ENCODE data around the gene ORM1. TPM values are rescaled to one million over a fixed set of nuclear protein-coding genes. Genes with fewer than 3 reads are reported as not detected.

ORM1 gene
- polyA plus RNA-seq, 3 donors, result 2.2 to 4.9 (median 2.8) TPM

DNA sequence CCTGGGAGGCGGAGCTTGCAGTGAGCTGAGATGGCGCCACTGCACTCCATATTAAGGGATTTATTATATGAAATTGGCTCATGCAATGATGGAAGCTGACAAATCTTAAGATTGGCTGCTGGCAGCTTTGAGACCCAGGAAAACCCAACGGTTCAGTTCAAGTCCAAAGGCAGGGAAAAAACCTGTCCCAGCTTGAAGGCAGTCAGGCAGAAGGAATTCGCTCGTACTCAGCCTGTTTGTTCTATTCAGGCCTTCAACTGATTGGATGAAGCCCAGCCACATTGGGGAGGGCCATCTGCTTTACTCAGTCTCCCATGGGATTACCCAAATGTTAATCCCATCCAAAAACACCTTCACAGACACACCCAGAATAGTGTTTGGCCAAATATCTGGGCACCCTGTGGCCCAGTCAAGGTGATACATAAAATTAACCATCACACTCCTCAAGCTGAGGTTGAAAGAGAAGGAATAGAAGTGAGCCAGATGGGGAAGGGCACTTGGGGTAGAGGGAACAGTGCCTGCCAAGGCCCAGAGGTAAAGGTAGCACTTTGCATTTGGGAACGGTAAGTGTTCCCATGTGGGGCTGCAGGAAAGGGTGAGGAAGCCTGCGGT, 8.5 kb upstream of the ORM1 start:
- Histone ChIP-seq H3K4me3 (replicated peaks in 1 of 3; ENCODE audit: low read depth in 2 of 3, low read length in 3 of 3) (no peak overlapping the region), H2AFZ (ENCODE audit: insufficient read depth, low read depth, low read length, poor library complexity, severe bottlenecking) (no peak overlapping the region), H3K4me1 (ENCODE audit: control insufficient read depth in 1 of 2, insufficient read depth in 2 of 2, low read length in 2 of 2) (peaks cover 36% of the 10 kb centered on the region in 2 donors), H3K27me3 (ENCODE audit: control insufficient read depth in 2 of 2, insufficient read depth in 2 of 2, low read length in 2 of 2) (no peaks in the 10 kb centered on the region), H3K4me2 (replicated peaks; ENCODE audit: extremely low read depth, low read length, poor library complexity, severe bottlenecking) (no peak overlapping the region), H4K20me1 (ENCODE audit: insufficient read depth, low read length) (no peaks in the 10 kb centered on the region), H3K9me3 (replicated peaks in 1 of 2; ENCODE audit: control insufficient read depth in 1 of 2, insufficient read depth in 1 of 2, low read length in 2 of 2) (no peaks in the 10 kb centered on the region), H3K9ac (ENCODE audit: insufficient read depth, low read length, poor library complexity, severe bottlenecking) (no peak overlapping the region), H3K79me2 (ENCODE audit: insufficient read depth, low read length) (no peaks in the 10 kb centered on the region), H3K36me3 (replicated peaks in 1 of 2; ENCODE audit: control insufficient read depth in 1 of 2, insufficient read depth in 2 of 2, low read length in 2 of 2) (no peaks in the 10 kb centered on the region), H3K27ac (ENCODE audit: low read depth in 1 of 2, low read length in 2 of 2) (no peak overlapping the region)
- 79% methylated on average over 6 of the region's 7 CpGs for WGBS (ENCODE audit: insufficient coverage)
- Mint-ChIP-seq H3K27me3 (ENCODE audit: low read depth in 3 of 3) (peaks cover 0 to 2% (median 2%) of the 10 kb centered on the region in 3 donors), H3K4me3 (no peak overlapping the region), H3K9me3 (peaks cover 0 to 6% (median 0%) of the 10 kb centered on the region in 7 donors), H3K4me1 (peaks cover 30% of the 10 kb centered on the region), H3K36me3 (no peaks in the 10 kb centered on the region), H3K27ac (no peak overlapping the region)
- no peak for TF ChIP-seq CTCF (IDR thresholded peaks at IDR 0.05)
- intact Hi-C loops (cut with micrococcal nuclease), result no loop called here
- peak in 1 of 3 donors; percentile 1 for DNase-seq

DNA sequence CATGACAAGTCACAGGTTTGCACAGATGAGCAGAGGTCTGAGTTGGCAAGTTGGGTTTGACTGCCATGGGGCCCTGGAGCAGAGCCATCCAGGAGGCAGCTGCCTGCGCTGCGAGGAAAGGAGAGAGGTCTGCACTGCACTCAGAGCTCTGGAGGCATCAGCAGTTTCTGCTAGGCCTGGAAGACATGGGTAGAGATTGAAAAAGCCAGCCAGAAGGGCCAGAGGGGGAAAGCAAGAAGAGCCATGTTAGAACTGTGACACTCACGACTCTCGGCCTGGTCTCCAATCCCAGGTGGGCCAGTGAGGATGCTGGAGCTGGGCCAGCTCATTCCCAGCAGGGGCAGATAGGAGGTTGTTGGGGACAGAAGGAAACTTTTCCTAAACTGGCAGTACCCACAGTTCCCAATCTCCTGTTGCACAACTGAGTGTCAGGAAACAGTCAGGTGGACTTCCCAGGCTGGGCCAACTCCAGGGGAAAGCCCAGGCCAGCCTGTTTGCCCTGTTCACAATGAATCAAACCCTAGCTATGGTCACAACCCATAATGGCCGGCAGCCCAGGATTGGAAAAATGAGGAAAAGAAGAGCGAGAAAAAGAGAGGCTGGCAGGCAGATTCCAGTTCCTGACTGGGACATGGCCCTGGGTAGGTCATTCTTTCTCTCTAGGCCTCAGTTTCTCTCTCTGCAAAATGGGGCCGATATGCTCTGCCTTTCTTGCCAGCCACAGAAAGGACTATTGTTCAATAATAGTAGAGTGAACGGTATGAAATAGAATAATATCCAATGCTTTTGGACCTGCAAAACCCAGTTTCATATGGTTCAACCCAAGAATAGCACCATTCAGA, 7.8 kb upstream of the ORM1 start:
- peaks cover 0 to 2% (median 2%) of the 10 kb centered on the region in 3 donors for H3K27me3 Mint-ChIP-seq (ENCODE audit: low read depth in 3 of 3)
- intact Hi-C loops (cut with micrococcal nuclease), result no loop called here
- no peak overlapping the region for H3K4me3 Mint-ChIP-seq
- no peaks in the 10 kb centered on the region for H3K36me3 Mint-ChIP-seq
- peaks cover 30% of the 10 kb centered on the region for H3K4me1 Mint-ChIP-seq
- no peaks in the 10 kb centered on the region for H3K36me3 ChIP-seq (replicated peaks in 1 of 2; ENCODE audit: control insufficient read depth in 1 of 2, insufficient read depth in 2 of 2, low read length in 2 of 2)
- no peaks in the 10 kb centered on the region for H3K79me2 ChIP-seq (ENCODE audit: insufficient read depth, low read length)
- no peaks in the 10 kb centered on the region for H3K27me3 ChIP-seq (ENCODE audit: control insufficient read depth in 2 of 2, insufficient read depth in 2 of 2, low read length in 2 of 2)
- H3K27ac ChIP-seq (ENCODE audit: low read depth in 1 of 2, low read length in 2 of 2), result peak overlapping the region in 1 of 2 donors; percentile 69
- no peak overlapping the region for H3K4me2 ChIP-seq (replicated peaks; ENCODE audit: extremely low read depth, low read length, poor library complexity, severe bottlenecking)
- no peak overlapping the region for H3K4me3 ChIP-seq (replicated peaks in 1 of 3; ENCODE audit: low read depth in 2 of 3, low read length in 3 of 3)
- DNase-seq, result peak in 1 of 3 donors; percentile 67
- H3K9me3 Mint-ChIP-seq, result peaks cover 0 to 6% (median 2%) of the 10 kb centered on the region in 7 donors
- H3K27ac Mint-ChIP-seq, result peak overlapping the region in 4 of 7 donors; percentile 55 to 70 (median 64)
- no peak for TF ChIP-seq CTCF (IDR thresholded peaks at IDR 0.05)
- 96% methylated on average over 6 of the region's 8 CpGs for WGBS (ENCODE audit: insufficient coverage)
- H2AFZ ChIP-seq (ENCODE audit: insufficient read depth, low read depth, low read length, poor library complexity, severe bottlenecking), result no peak overlapping the region
- H3K9me3 ChIP-seq (replicated peaks in 1 of 2; ENCODE audit: control insufficient read depth in 1 of 2, insufficient read depth in 1 of 2, low read length in 2 of 2), result no peaks in the 10 kb centered on the region
- no peaks in the 10 kb centered on the region for H4K20me1 ChIP-seq (ENCODE audit: insufficient read depth, low read length)
- H3K4me1 ChIP-seq (ENCODE audit: control insufficient read depth in 1 of 2, insufficient read depth in 2 of 2, low read length in 2 of 2), result peaks cover 36% of the 10 kb centered on the region in 2 donors
- H3K9ac ChIP-seq (ENCODE audit: insufficient read depth, low read length, poor library complexity, severe bottlenecking), result no peak overlapping the region
